GM18861 (cell line): ENCODE results near the gene GSE1.

ENCODE experiments used
- ATAC-seq: cut with Tn5 transposase; IDR thresholded peaks from one replicate; pipeline ENCODE4 v1.9.1; 2021; ENCODE audit not compliant: unreplicated experiment

GSE1 gene

DNA sequence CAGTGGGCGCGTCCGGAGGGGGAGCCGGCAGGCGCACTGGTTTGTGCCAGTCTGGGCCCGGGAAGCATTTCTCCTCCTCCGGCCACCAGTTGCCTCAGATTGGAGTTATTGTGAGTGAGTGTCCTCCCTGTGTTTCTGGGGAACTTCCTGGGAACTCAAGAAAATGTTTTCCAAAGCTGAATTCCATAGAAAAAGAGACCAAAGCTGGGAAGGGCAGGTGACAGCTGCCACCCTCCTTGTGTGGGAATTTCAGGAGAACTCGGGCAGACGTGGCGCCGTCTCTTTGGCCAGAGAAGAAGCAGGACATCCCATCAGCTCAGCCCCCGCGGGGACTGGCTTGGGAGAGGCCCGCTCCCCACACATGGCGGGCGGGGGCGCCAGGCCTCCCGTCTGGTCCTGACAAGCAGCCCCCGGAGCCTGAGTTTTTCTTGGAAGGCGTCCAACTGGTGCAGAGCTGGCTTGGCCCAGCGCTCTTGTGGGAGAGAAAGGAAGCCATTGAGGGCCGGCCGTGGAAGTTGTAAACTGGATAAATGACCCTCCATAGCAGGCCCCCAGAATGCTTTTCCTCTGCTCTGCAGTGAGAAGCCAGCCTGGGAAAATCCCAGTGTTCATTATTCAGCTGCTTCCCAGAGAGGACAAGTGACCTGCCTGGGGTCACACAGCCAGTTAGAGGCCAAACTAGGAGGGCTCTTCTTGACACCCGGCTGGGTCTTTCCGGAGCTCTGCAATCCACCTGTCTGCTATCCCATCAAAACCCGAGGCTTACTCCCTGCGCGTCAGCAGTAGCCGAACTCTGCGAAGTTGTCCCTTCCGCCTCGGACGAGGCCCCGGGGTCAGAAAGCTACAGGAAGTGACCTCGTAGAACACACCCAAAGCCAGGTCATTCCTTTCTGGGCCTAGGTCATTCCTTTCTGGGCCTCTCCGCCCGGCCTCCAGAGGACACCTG lies 39.2 kb upstream of the GSE1 start:
- ATAC-seq = no peak

DNA sequence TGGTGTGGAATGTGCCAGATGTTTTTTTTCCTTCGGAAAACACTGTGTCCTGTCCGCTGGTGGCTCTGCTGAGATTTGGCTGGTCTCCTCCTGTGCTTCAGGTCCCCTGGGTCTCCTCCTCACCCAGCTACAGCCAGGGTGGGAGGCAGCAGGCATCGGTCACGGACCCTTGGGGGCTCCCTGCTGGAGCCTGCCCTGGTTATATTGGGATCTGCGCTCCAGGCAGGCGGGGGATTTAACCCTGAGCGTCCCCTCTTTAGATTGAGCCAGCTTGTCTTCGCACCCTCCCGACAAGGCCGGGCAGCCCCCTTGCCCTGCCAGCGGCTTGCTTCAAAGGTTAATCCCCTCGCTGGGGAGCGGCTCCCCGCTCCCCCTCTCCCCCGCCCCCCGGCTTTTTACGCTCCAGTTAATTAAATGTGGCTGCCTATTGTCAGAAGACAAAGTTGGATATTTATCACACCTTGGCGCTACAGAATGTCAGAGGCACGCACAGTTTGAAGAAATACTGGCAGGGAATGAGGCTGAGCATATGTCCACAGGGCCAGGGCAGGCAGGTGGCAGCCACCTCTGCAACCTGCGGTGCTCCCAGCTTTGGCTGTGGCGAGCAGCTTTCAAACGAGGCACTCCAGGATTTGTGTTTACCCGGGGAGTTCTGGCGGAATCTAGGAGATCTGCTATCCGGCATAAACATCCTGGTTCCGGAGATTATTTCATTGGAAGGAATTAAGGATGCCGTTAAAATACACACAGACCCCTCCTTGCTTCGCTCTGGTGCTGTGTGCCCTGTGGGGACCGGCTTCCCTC lies 38.2 kb upstream of the GSE1 start:
- ATAC-seq = no peak

DNA sequence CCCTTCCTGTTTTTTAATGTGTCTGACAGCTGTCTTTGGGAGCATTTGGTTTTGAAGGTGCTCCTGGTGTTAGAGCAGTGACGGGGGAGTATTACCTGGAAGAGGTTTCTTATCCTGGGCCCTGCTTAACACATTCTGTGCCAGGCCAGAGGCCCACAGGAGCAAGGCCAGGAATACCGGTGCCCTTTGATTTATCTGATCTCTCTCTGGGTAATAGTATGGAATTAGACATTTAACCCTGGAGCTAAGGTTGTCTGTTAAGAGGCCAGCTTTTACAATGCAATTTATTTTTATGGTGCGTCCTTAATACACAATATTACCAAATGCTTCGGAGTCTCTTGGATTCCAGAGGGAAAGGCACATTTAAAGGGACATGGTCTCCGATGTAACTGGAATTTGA lies 37.2 kb upstream of the GSE1 start:
- ATAC-seq = no peak

DNA sequence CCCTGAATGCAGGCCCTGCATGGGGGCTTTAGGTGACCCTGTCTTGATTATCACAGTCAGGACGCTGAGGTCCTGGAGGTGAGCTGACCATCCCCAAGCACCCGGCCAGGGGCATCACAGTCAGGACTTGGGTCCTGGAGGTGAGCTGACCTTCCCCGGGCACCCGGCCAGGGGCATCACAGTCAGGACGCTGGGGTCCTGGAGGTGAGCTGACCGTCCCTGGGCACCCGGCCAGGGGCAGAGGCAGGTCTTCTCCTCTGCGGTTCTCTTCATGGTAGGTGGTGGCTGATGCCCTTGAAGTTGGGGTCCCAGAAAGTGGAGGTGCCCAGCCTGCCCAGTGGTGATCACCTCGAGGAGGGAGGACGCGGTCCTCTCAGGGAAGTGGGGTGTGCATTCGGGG lies 36.2 kb upstream of the GSE1 start:
- ATAC-seq = no peak

DNA sequence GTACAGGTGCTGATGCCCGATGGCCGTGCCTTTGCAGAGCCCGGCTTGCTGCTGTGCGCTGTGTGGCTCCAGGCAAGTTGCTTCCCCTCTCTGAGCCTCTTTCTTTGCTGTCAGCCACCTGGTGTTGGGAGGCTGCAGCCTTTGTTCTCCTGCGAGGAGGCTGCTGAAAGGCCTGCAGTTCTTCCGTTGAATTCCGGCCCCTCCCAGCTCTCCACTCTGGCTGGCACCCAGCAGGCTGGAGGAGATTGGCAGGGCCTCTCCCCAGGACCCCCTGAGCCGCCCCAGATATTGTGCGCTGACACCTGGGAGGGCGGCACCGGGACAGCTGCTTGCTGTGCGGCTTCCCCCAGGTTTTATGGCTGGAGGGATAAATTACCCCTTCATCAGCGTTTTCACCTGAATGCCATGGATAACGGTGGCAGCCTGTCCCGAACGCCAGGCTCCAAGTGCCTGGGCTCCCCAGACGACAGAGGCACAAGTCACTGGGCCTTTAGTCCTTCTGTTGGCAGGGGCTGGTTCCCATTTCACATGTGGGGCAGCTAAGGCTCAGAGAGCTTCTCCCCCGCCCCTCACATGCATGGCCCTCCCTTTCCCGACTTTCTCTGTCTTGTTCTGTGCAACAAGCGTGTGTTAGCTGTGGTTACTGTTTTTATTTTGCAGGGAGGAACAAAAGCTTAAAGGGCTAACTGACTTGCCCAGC lies 35.1 kb upstream of the GSE1 start:
- ATAC-seq = no peak

DNA sequence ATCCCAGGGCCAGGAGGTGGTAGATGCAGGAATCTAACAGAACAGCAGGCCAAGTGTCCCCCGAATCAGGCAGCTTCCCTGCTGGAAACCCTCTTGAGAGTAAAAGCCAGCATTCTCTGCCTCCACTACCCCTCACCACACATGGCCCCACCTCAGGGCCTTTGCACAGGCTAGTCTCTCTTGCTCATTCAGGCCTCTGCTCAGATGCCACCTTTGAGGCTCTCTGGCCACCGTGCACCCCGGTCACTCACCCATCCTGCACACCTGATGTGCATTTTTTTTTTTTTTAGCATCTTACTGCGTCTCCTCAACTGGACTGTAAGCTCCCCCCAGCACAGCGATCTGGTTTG lies 34.5 kb upstream of the GSE1 start:
- no peak for ATAC-seq

DNA sequence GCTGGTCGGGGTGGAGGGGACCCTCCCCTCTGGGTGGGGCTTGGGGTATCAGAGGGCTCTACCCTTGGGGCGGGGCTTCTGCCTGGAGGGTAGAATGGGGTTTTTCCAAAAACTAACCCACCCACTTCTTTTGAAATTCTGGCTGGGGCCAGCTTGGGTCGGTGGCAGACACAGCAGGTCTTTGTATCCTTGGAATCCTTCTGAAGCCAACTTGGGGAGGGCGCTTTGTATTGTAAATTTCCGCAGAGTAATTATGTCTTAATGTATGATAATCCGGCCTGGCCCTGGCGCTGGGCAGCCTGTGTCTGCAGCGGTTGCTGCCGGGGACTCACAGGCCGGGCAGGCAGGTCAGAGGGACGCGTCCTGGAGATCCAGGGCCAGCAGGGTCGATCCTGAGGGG lies 33.9 kb upstream of the GSE1 start:
- no peak for ATAC-seq

DNA sequence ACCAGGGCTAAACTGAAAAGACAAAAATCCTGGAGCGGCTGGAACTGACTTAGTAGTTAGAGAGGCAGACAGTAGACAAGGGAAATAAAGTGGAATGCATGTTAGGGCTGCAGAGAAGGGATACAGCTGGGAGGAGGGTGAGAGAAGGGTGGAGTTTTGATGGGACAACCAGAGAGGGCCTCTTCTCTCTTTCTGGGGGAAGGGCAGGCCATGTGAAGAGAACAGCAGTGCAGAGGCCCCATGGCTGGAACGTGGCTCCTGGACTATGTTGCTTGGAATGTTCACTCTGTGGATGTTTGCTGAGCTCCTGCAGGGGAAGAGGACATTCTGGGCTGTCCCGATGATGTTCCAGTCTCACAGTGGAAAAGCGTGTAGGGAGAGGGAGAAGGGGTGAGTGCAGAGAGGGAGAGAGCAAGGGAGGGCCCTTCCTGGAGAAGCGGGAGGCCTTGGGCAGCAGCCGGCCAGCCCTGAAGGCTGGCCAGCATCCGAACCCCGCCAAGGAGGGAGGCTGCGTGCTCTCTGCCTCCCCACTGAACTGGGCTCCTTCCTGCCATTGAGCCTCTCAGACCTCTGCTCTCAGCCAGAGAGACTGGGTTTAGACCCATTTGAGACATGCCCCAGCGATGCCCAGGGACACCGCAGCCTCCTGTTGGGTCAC lies 33.1 kb upstream of the GSE1 start:
- ATAC-seq = no peak

DNA sequence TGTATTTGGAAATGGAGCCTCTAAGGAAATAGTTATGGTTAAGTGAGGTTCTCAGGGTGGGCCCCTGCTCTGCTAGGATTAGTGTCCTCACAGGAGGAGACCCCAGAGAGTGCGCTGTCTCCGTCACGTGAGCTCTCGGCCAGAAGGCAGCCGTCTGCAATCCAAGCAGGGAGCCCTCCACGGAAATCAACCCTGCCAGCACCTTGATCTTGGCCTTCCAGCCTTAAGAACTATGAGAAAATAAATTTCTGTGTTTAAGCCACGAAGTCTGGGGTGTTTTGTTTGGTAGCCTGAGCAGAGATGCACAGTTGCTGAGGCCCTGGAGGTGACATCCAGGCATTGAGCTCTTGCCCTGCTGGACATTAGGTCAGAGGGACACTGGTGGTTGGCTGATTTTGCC lies 32.4 kb upstream of the GSE1 start:
- no peak for ATAC-seq

DNA sequence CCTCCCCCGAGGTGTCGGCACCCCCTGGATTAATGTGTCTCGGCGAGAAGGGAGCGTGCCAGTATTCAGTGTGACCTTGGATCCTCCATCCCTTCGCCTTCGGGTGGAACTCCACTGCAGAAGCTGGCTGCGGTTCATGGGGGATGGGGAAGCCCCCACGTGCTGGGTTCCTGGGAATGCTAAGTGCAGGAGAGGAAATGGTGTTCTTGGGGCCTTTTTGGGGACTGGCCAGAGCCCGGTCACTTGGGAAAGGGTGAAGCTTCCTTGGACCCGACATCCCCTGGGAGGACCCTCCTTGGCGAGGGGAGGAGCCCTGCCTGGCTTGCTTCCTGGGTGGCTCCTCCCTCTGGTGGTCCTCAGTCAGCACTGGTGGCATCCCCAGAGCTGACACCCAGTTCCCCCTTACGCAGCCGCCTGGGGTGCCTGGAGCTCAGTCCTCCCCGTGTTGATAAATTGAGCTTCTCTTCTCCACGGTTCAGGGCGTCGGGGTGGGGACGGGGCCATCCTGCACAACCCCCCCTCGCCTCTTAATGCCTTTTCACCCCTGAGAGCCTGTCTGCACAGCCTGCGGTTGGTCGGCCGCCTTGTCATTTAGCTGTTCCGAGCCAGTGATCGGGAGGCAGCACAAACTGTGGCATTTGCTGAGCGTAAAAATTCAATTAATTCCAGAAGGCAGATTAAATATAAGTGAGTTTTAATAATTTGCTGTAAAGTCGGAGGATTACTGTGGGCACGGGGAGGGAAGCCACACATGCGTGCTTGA lies 30.7 kb upstream of the GSE1 start:
- no peak for ATAC-seq

DNA sequence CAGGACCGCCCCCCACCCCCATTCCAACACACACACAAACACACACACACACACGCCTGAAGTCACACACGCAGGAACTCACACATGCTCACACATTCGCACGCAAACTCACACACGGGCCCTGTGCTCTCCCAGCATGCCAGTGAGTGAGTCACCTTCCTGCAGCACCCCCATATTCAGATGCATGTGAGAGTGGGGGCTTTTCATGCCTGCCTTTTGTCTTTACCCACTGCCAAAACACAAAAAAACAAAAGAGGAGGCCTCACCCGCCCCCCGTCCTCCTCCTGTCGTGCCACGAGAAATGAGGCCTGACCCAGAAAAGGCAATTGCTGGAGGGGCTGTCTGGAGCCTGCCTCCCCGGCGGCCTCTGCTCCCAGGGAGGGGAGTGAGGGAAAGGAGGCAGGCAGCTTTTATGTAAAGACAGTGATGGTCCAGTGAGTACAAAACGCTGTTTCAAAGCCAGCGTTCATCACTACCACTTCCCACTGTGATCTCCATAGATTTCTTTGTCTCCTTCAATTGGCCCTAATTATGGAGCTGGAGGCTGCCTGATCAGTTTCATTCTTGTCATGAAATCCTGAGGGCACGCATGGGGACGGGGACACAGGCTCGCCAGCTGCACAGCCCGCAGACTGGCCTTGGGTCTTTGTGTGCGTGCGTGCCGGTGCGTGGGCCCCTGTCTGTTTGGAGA lies 29.5 kb upstream of the GSE1 start:
- ATAC-seq = no peak

DNA sequence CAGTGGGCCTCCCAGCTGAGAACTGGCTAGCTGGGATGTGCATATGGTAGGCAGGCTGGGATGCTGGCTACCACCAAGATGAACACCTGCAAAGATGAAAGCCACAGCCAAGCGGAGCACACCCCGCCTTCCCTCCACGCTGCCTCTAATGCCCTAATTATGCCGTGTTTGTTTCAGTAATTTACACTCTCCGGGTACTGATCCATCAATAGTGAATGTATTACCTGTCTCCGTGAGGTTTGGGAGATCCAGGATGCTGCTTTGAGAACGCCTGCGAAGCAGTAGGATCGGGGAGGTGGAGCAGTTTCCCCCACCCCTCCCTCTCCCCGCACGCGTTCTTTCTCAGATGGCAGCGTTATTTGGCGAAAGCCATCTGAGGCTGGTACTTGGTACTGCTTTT lies 28.9 kb upstream of the GSE1 start:
- no peak for ATAC-seq

DNA sequence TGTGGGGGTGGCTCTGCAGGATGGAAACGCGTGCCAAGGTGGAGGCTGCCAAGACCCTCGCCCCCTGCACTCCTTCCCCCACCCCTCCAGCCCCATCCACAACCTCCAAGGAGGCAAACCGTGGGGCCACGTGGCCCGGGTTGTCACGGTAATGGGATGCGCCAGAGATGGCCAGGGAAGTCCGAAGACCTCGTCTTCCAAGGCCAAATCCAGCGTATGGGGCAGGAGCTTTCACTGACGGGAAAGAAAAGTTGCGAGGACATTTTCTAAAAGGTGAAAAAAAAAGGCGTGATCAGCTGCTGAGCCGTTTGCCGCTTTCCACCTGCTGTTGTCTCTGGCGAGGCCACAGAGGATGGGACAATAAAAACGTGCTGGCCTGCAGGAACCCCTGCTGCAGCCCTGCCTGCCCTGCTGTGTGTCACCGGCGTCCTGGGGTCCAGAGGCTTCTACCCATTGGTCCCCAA lies 28.3 kb upstream of the GSE1 start:
- ATAC-seq = no peak

DNA sequence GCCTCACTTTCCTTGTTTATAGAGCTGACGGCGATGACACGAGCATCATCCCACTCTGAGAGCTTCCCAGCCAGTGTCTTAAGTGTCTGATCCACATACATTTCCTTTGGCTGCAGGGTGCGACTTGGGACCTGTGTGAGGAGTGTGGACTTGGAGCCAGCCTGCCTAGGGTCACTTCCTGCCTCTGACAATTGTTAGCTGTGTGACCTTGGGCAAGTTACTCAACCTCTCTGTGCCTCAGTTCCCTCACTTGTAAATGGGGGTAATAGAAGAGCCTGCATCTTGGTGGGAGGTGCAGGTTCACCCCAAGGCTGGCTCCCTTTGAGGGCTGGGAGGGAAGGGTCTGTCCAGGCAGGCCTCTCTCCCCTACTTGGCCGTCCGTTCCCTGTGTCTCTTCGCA lies 27.4 kb upstream of the GSE1 start:
- no peak for ATAC-seq

DNA sequence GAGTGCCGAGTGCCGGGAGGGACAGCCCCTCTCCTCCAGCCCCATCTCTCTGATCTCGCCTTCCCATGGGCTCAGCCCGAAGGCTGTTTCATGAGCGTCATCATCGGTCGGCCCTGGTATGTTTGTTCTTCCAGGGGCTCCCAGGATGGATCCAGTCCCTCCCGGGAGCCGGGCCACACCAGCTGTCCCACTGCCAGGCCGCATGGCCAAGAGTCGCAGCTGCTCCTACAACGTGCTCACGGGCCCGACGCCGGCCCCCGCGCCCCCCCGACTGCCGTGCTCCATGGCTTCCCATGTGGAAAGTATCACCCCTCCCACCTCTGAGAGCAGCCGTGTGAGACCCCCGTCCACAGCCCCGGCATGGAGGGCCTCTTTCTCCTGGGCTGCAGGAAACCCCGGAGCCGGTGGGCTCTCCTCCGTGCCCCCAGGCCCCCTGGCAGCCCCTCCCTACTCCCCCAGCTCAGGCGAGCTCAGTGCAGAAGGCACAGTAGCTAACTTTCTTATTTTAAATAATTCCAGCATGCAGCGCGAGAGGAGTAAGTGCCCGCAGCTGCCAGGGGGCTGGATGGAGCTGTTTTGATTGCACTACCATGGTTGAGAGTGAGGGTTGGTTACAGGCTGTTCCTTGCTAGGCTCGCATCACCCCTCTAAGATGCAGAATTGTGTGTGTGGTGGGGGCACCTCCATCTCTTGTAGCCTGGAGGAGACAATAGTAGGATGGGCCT lies 26.6 kb upstream of the GSE1 start:
- ATAC-seq = no peak

DNA sequence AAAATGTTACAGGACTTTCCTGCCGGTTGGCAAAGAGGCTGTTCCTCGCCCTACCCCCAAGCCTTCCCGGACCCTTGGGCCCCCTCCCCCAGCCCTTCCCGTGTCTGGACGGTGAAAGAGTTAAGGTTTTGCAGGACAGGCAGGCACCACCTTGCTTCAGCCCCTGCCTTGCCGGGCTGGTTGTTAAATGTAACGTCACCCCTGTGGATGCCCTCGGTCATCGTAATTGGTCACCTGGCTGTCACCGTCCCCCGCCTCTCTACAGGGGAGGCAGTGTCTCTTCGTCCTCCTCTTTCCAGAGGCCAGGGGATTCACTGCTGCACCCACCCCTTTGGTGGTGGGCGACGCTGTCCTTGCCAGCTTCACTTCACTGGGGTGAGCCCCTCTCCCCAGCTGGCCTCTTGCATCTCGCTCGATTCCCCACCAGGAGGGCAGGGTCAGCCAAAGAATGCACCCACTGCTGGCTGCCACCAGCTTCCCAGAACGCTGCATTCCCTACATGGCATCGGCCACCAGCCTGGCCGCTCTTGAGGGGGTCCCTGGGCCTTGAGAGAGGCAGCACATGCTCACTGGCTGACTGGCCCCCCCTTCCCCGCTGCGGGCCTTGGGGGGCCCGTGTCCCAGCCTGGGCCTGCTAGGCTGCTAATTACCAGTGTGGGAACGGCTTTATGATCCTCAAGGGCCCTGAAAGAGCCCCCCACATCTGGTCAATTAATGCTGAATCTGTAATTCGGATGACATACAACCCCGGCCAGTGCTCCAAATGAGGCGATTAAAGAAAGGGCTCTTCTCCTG lies 25.2 kb upstream of the GSE1 start:
- ATAC-seq = no peak

DNA sequence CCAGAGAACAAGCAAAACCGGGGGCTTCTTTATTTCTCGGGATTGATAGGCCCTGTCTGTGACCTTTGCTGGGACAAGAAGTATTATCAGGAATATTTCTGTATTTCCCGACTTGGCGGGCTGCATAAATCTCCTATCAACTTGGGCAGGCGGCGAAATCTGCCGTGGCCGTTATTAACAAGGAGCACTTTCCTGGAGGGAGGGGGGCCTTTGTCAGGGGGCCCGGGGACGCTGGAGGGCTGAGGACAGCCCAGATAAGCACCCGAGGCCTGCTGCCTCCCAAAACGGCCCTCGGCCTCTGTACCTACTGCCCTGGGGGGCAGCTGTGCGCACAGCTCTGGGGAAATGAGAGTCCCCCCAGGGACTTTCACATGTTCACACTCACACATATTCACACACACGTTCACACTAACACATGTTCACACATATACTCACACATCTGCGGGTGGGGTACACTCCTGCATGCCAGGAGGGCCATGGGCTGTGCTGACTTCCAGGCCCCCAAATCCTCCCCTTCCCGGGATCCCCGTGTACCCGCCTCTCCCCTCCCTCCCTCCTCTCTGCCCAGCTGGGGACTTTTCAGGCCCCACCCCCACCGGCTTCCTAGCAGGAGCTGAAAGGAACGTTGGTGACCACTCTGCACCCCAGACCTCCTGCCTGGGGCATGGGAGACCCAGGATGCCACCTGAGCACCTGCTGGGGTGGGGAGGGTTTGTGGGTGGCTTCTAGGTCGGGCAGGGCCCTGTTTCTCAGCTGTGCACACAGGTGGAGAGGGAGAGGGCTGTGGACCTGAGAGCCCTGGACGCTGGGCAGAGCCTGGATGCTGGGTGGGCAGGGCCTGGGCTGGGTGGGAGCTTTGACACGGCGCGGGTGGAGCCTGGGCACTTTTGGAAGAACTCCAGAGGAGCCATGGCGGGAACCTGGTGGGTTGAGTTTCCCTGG lies 24.3 kb upstream of the GSE1 start:
- no peak for ATAC-seq
